Measurements from ENCODE around the gene CCDC40.

DNA sequence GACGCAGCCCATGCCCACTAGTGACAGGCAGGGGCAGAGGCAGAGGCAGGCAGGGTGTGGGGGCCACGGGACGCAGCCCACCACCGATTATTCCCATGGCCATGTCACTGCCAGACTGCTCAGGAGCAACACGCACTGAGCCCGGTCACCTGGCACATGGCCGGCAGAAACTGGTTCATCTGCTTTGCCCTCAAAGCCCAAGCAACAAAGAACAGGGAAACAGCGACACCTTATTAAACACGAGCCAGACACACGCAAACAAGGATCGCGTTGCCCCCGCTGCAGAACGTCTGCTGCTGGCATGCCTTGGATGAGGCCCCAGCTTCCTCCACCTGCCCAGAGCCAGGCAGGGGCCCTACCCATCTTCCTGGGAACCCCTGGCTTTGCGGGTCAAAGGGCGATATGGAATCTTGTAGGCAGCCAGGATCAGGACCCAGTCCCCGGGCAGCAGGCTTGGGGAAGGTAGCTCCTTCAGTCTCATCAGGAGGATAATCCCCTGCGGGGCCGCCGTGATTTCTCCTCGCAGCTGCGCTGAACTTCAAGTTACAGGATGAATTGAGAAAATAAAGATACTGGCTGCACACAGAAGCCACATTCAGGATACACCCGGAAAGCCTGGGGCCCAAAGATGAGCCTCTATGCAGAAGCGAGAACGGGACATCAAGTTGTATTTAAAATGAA lies 5.6 kb upstream of the CCDC40 start:
- TF ChIP-seq, protein P1, sequence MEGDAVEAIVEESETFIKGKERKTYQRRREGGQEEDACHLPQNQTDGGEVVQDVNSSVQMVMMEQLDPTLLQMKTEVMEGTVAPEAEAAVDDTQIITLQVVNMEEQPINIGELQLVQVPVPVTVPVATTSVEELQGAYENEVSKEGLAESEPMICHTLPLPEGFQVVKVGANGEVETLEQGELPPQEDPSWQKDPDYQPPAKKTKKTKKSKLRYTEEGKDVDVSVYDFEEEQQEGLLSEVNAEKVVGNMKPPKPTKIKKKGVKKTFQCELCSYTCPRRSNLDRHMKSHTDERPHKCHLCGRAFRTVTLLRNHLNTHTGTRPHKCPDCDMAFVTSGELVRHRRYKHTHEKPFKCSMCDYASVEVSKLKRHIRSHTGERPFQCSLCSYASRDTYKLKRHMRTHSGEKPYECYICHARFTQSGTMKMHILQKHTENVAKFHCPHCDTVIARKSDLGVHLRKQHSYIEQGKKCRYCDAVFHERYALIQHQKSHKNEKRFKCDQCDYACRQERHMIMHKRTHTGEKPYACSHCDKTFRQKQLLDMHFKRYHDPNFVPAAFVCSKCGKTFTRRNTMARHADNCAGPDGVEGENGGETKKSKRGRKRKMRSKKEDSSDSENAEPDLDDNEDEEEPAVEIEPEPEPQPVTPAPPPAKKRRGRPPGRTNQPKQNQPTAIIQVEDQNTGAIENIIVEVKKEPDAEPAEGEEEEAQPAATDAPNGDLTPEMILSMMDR (IDR thresholded peaks at IDR 0.05), result no peak
- TF ChIP-seq POLR2A (IDR thresholded peaks at IDR 0.05), result no peak

All from adrenal gland (tissue), 5 donors.